ENCODE data around the gene ABI3BP. TPM values are rescaled to one million over a fixed set of nuclear protein-coding genes. Genes with fewer than 3 reads are reported as not detected.

Gene ABI3BP, protein sequence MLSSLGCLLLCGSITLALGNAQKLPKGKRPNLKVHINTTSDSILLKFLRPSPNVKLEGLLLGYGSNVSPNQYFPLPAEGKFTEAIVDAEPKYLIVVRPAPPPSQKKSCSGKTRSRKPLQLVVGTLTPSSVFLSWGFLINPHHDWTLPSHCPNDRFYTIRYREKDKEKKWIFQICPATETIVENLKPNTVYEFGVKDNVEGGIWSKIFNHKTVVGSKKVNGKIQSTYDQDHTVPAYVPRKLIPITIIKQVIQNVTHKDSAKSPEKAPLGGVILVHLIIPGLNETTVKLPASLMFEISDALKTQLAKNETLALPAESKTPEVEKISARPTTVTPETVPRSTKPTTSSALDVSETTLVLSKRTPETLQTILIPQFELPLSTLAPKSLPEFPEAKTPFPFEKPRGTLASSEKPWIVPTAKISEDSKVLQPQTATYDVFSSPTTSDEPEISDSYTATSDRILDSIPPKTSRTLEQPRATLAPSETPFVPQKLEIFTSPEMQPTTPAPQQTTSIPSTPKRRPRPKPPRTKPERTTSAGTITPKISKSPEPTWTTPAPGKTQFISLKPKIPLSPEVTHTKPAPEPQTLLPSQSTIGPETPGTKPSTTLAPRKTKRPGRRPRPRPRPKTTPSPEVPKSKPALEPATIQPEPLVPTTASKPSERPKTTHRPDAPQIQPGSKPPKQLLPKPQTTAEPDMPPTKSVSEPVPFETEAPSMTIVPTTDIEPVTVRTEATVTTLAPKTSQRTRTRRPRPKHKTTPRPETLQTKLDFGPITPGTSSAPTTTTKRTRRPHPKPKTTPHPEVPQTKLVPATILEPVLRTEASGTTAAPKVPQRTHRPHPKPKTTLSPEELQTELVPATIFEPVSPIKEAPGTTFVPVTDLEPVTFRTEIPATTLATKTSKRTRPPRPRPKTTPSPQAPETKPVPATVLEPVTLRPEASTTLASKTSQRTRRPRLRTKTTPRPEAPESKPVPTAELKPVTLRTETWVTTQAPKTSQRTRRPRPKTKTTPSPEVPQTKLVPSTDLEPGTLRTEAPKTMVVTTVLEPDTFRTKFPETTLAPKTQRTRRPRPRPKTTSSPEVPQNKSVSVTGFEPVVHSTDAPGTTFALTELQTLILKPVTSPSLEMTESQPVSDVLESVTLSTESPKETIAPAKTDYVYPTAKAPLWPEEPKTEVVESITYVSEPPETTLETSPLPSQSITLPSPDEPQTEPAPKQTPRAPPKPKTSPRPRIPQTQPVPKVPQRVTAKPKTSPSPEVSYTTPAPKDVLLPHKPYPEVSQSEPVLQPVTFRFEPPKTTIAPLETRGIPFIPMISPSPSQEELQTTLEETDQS (N-terminal part only)
- total RNA-seq (10 to 100 TPM; 11.7 to 96.6 (median 33.1) TPM), polyA plus RNA-seq (1 to 10 TPM; 7.8 to 9.4 TPM)
- long read RNA-seq, donor 1, partial matches to known transcripts, result 1 of 3 reads
- long read RNA-seq, donor 1, other reads (novel, unspliced or antisense), result 2 of 3 reads
- long read RNA-seq, donor 2, partial matches to known transcripts, result 0 of 2 reads
- long read RNA-seq, donor 2, other reads (novel, unspliced or antisense), result 2 of 2 reads
- long read RNA-seq, donor 3, partial matches to known transcripts, result 0 of 2 reads
- long read RNA-seq, donor 3, other reads (novel, unspliced or antisense), result 2 of 2 reads

DNA sequence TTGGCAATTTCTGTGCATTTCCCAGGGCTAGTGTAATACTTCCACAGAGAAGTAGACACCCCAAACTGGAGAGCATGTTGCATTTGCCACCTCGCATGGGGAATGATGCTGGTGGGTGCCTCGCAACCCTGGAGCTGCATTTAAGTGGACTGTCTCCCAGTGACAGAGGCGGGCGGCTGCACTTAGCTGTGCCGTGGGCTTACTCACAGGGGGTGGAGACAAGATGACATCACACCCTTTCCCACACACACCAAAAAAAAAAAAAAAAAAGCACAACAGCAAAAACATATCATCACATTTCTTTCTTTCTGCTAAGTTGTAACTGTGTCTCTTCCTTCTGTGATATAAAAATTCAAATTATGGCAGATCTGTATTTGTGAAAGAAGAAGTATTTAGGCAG is at the start of gene ABI3BP:
TSS of gene ABI3BP (minus strand) at position 113 of the 400 bp plus-strand sequence. CDS start at position 76, 37 bp downstream.
- Histone ChIP-seq H3K9me3 (no peaks in the 10 kb centered on the region), H3K27me3 (no peaks in the 10 kb centered on the region), H3K36me3 (no peaks in the 10 kb centered on the region), H3K4me1 (peaks cover 0 to 16% (median 0%) of the 10 kb centered on the region in 12 donors), H3K4me3 (peak within 1 kb of the TSS in 11 of 12 donors; percentile 14 to 61 (median 41)), H3K27ac (peak within 1 kb of the TSS in 11 of 12 donors; percentile 16 to 72 (median 47))
- intact Hi-C loops (cut with DNase I), result no loop called here
- DNase-seq, result peak; percentile 54 to 82 (median 78)
- whole genome bisulfite sequencing, 4 donors, result 12 to 30% (median 25%) methylated on average over 5 of the region's 5 CpGs
- peak; percentile 90 to 98 (median 94) for ATAC-seq
- TF ChIP-seq, protein P1, sequence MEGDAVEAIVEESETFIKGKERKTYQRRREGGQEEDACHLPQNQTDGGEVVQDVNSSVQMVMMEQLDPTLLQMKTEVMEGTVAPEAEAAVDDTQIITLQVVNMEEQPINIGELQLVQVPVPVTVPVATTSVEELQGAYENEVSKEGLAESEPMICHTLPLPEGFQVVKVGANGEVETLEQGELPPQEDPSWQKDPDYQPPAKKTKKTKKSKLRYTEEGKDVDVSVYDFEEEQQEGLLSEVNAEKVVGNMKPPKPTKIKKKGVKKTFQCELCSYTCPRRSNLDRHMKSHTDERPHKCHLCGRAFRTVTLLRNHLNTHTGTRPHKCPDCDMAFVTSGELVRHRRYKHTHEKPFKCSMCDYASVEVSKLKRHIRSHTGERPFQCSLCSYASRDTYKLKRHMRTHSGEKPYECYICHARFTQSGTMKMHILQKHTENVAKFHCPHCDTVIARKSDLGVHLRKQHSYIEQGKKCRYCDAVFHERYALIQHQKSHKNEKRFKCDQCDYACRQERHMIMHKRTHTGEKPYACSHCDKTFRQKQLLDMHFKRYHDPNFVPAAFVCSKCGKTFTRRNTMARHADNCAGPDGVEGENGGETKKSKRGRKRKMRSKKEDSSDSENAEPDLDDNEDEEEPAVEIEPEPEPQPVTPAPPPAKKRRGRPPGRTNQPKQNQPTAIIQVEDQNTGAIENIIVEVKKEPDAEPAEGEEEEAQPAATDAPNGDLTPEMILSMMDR (IDR thresholded peaks at IDR 0.05), result no peak
- TF ChIP-seq POLR2A (IDR thresholded peaks at IDR 0.05), result peak in 1 of 2 donors; percentile 38

DNA sequence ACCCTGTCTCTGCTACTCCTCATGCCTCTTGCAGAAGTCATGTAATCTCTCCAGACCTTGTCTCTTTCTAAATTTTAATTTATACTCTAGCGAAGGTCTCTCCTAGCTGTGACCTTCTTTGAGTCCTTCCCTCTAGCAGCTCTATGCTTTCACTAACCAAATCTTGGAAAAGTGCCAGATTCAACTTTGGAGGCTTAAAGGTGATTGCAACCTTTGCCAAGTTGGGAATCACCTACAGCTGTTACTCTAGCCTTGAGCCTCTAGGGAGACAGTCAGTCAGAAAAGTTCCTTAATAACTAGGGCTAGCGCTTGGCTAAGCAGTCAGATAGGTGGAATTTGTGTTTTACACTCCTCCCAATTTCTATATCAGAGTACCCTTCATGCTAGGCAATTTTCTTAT is 46.1 kb upstream of the ABI3BP start:
- H3K4me1 ChIP-seq, result peaks cover 0 to 22% (median 7%) of the 10 kb centered on the region in 12 donors

DNA sequence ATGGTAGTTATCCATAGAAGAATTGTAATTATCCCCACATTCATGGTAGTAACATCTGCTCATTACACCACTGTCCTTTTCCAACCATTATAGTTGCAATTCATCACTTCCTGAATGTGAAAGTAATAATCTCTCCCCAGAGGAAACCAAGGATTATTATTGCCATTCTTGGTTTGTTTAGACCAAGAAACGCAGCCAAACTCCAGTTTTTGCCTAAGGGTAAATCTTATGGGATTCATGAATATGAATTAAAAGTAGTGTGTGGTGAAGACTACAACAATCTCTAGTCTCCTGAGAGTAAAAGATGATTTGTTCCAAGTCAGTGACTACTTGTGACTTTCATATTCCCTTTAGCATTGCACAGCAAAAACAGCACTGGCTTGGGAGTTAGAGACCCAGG is 45.7 kb upstream of the ABI3BP start:
- Histone ChIP-seq H3K9me3 (no peaks in the 10 kb centered on the region), H3K4me1 (peaks cover 0 to 22% (median 7%) of the 10 kb centered on the region in 12 donors), H3K27me3 (no peaks in the 10 kb centered on the region), H3K36me3 (no peaks in the 10 kb centered on the region), H3K27ac (peak overlapping the region in 2 of 12 donors; percentile 13), H3K4me3 (no peak overlapping the region)
- ATAC-seq (peak in 1 of 4 donors; percentile 22), DNase-seq (no peak)
- 38 to 55% (median 41%) methylated on average over 1 of the region's 1 CpG for WGBS, 4 donors
- intact Hi-C loops (cut with DNase I), result no loop called here
- TF ChIP-seq, protein P1 (IDR thresholded peaks at IDR 0.05), result no peak
- no peak for TF ChIP-seq POLR2A (IDR thresholded peaks at IDR 0.05)

More for the DNA sequence above, 46.1 kb upstream of the ABI3BP start:
- no peak for DNase-seq
- H3K9me3 ChIP-seq, result no peaks in the 10 kb centered on the region
- H3K36me3 ChIP-seq, result no peaks in the 10 kb centered on the region
- WGBS, 4 donors, result 65 to 74% (median 67%) methylated on average over 2 of the region's 2 CpGs
- H3K4me3 ChIP-seq, result no peak overlapping the region
- intact Hi-C loops (cut with DNase I), result no loop called here
- TF ChIP-seq POLR2A (IDR thresholded peaks at IDR 0.05), result no peak
- TF ChIP-seq, protein P1 (IDR thresholded peaks at IDR 0.05), result no peak
- peak in 2 of 4 donors; percentile 20 to 37 for ATAC-seq
- H3K27me3 ChIP-seq, result no peaks in the 10 kb centered on the region
- H3K27ac ChIP-seq, result peak overlapping the region in 1 of 12 donors; percentile 13
